BJ (cell line): ENCODE data around the gene AHI1. TPM values are rescaled to one million over a fixed set of nuclear protein-coding genes. Genes with fewer than 3 reads are reported as not detected.

ENCODE experiments used
- CTCF ChIA-PET: fragments of 350-600 bp; formaldehyde crosslinking; extraction: SDS; loops from one replicate; lab custom pipeline; 2021; ENCODE audit warnings: antibody characterized with exemption, inconsistent platforms; lab: Yijun Ruan, JAX
- POLR2A ChIA-PET: fragments of 300-600 bp; sonication (Branson Sonifier 250); formaldehyde crosslinking; extraction: SDS; loops from one replicate; lab custom pipeline; 2021; ENCODE audit warnings: antibody characterized with exemption; lab: Charles Lee
- DNase-seq: peaks from one replicate; pipeline ENCODE4 v3.0.0-alpha.2; 2011; ENCODE audit warnings: low read depth
- H3K27me3 ChIP-seq: 2 replicates; pipeline ENCODE4 v1.6.0; 2011; ENCODE audit warnings: low read length; ENCODE audit not compliant: control insufficient read depth, insufficient read depth
- H3K36me3 ChIP-seq: 2 replicates; pipeline ENCODE4 v1.5.1; 2011; ENCODE audit warnings: low read length; ENCODE audit not compliant: control insufficient read depth, insufficient read depth
- H3K4me3 ChIP-seq: 2 replicates; pipeline ENCODE4 v1.5.1; 2011; ENCODE audit warnings: low read depth, mild to moderate bottlenecking, control low read depth, low read length
- polyA plus RNA-seq: library from polyadenylated mRNA; depleted of rRNA; stranded (reverse); fragments of >200 nt; gene quantifications from 2 replicates; pipeline ENCODE4 v1.2.3, GENCODE V29; 2011
- TF ChIP-seq, protein P1 (sequence below): IDR thresholded peaks from 2 replicates; pipeline ENCODE4 v1.5.1; 2011; ENCODE audit warnings: low read depth, mild to moderate bottlenecking, control low read depth, inconsistent platforms, low read length, moderate library complexity; ENCODE audit not compliant: insufficient read depth

AHI1 gene
- polyA plus RNA-seq, 1 experiment, result 7.9 TPM

GRCh38 chr6:135499441-135500340 is 2.2 kb upstream of the AHI1 start:
- Histone ChIP-seq H3K27me3 (no peaks in the 10 kb centered on the region), H3K4me3 (no peak overlapping the region), H3K36me3 (no peaks in the 10 kb centered on the region)
- ChIA-PET CTCF (interaction anchor here (1.3 kb wide), 1 partner anchor 14 kb away, joined by 3 read pairs; no protein-coding TSS in a partner anchor), POLR2A (interaction anchor here (0.6 kb wide), 1 partner anchor 1290 kb away, joined by 3 read pairs; no protein-coding TSS in a partner anchor)
- no peak for DNase-seq
- TF ChIP-seq, protein P1, sequence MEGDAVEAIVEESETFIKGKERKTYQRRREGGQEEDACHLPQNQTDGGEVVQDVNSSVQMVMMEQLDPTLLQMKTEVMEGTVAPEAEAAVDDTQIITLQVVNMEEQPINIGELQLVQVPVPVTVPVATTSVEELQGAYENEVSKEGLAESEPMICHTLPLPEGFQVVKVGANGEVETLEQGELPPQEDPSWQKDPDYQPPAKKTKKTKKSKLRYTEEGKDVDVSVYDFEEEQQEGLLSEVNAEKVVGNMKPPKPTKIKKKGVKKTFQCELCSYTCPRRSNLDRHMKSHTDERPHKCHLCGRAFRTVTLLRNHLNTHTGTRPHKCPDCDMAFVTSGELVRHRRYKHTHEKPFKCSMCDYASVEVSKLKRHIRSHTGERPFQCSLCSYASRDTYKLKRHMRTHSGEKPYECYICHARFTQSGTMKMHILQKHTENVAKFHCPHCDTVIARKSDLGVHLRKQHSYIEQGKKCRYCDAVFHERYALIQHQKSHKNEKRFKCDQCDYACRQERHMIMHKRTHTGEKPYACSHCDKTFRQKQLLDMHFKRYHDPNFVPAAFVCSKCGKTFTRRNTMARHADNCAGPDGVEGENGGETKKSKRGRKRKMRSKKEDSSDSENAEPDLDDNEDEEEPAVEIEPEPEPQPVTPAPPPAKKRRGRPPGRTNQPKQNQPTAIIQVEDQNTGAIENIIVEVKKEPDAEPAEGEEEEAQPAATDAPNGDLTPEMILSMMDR, result no peak

GRCh38 chr6:135498185-135498841 is 773 bp upstream of the AHI1 start:
- DNase-seq, result peak; percentile 52
- TF ChIP-seq, protein P1, result no peak
- ChIA-PET CTCF (interaction anchor here (1.2 to 1.8 kb wide), 2 partner anchors 728 to 790 kb away, joined by 3 to 9 read pairs; no protein-coding TSS in a partner anchor), POLR2A (interaction anchor here (0.7 to 1.3 kb wide), 2 partner anchors 37 to 791 kb away, joined by 3 to 5 read pairs; partner anchors contain the start of gene BCLAF1)
- Histone ChIP-seq H3K27me3 (no peaks in the 10 kb centered on the region), H3K36me3 (no peaks in the 10 kb centered on the region), H3K4me3 (peak overlapping the region; percentile 72)

- POLR2A ChIA-PET, result no interaction called here
- CTCF ChIA-PET, result interaction anchor here (1.4 kb wide), 1 partner anchor 46 kb away, joined by 4 read pairs; no protein-coding TSS in a partner anchor
- TF ChIP-seq, protein P1, result no peak
- no peak for DNase-seq
- Histone ChIP-seq H3K36me3 (no peaks in the 10 kb centered on the region), H3K4me3 (peak overlapping the region; percentile 72), H3K27me3 (no peaks in the 10 kb centered on the region)
Observed at GRCh38 chr6:135496800-135497411, 634 bp downstream of the AHI1 start.

- DNase-seq, result no peak
- POLR2A ChIA-PET, result interaction anchor here (0.6 kb wide), 1 partner anchor 772 kb away, joined by 3 read pairs; no protein-coding TSS in a partner anchor
Observed at GRCh38 chr6:135493218-135493961, 4.2 kb downstream of the AHI1 start.

More at GRCh38 chr6:135493218-135493961, 4.2 kb downstream of the AHI1 start:
- Histone ChIP-seq H3K27me3 (no peaks in the 10 kb centered on the region), H3K4me3 (no peak overlapping the region), H3K36me3 (no peaks in the 10 kb centered on the region)
- TF ChIP-seq, protein P1, result no peak
- CTCF ChIA-PET, result no interaction called here
